ENCODE data around the gene CEP72.

Gene CEP72

DNA sequence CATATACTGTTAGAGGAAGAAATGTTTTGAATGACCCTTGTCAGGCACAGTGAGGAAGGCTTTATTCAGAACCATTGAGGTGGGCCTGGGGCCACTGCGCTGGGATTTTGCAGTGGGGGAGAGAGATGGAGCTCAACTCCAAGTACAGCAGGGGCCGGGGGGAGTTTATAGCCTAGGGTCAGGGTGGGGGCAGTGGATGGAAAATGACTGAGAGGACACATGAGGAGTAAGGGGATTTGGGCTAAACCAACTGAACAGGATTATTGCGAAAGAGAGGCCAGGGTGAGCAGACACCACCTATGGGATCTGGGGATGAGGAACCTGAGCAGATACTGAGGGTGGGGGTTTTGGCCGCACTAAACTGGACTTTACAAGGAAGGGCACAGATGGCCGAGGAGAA lies 6.3 kb downstream of the CEP72 start:
- DNase-seq = no peak
- Histone ChIP-seq H3K4me3 (ENCODE audit: control insufficient read depth in 1 of 7, extremely low read depth in 1 of 7, insufficient read depth in 4 of 7, low read depth in 2 of 7, low read length in 6 of 7) (no peak overlapping the region), H3K27me3 (replicated peaks in 2 of 5; ENCODE audit: control insufficient read depth in 4 of 5, insufficient read depth in 5 of 5, low read length in 4 of 5) (no peaks in the 10 kb centered on the region), H3K36me3 (ENCODE audit: control insufficient read depth in 4 of 4, insufficient read depth in 4 of 4, low read length in 3 of 4) (peaks cover 2 to 57% (median 28%) of the 10 kb centered on the region in 4 experiments), H3K4me1 (ENCODE audit: control extremely low read depth in 1 of 4, control insufficient read depth in 4 of 4, insufficient read depth in 4 of 4, low read length in 3 of 4) (peaks cover 0 to 2% (median 0%) of the 10 kb centered on the region in 4 experiments), H3K9me3 (ENCODE audit: control extremely low read depth in 1 of 5, control insufficient read depth in 4 of 5, insufficient read depth in 2 of 5, low read depth in 1 of 5, low read length in 4 of 5) (peaks cover 0 to 4% (median 1%) of the 10 kb centered on the region in 5 experiments), H3K27ac (ENCODE audit: insufficient read depth in 1 of 2, low read depth in 1 of 2, low read length in 2 of 2, poor library complexity in 1 of 2, severe bottlenecking in 2 of 2) (no peak overlapping the region)
- CTCF ChIA-PET = no interaction called here
- WGBS (ENCODE audit: insufficient coverage) = 98% methylated on average over 4 of the region's 5 CpGs
- POLR2A ChIA-PET = no interaction called here

DNA sequence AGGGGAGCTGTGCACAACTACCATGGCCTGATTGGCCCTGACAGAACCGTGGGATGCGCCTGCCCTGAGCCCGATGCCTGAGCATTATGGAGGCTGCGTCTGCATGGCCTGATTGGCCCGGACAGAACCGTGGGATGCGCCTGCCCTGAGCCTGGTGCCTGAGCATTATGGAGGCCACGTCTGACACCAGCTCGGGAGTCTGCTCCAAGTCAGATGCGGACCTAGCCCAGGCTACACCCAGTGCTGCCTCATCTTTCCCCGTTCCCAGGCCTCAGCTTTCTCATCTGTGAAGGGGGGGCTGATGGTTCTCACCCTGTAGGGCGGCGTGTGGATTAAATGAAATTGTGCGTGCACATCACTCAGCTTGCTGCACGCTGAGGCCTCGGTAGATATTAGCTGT lies 7.3 kb downstream of the CEP72 start:
- WGBS (ENCODE audit: insufficient coverage) = over 99% methylated on average over 16 of the region's 16 CpGs
- peaks cover 2 to 66% (median 31%) of the 10 kb centered on the region in 4 experiments for H3K36me3 ChIP-seq (ENCODE audit: control insufficient read depth in 4 of 4, insufficient read depth in 4 of 4, low read length in 3 of 4)
- no peak for DNase-seq
- ChIA-PET POLR2A (no interaction called here), CTCF (interaction anchor here (0.7 kb wide), 1 partner anchor 183 kb away, joined by 3 read pairs; no protein-coding TSS in a partner anchor)
- H3K4me1 ChIP-seq (ENCODE audit: control extremely low read depth in 1 of 4, control insufficient read depth in 4 of 4, insufficient read depth in 4 of 4, low read length in 3 of 4) = no peaks in the 10 kb centered on the region
- no peaks in the 10 kb centered on the region for H3K27me3 ChIP-seq (replicated peaks in 2 of 5; ENCODE audit: control insufficient read depth in 4 of 5, insufficient read depth in 5 of 5, low read length in 4 of 5)
- H3K27ac ChIP-seq (ENCODE audit: insufficient read depth in 1 of 2, low read depth in 1 of 2, low read length in 2 of 2, poor library complexity in 1 of 2, severe bottlenecking in 2 of 2) = no peak overlapping the region
- peaks cover 0 to 4% (median 0%) of the 10 kb centered on the region in 5 experiments for H3K9me3 ChIP-seq (ENCODE audit: control extremely low read depth in 1 of 5, control insufficient read depth in 4 of 5, insufficient read depth in 2 of 5, low read depth in 1 of 5, low read length in 4 of 5)
- H3K4me3 ChIP-seq (ENCODE audit: control insufficient read depth in 1 of 7, extremely low read depth in 1 of 7, insufficient read depth in 4 of 7, low read depth in 2 of 7, low read length in 6 of 7) = no peak overlapping the region

DNA sequence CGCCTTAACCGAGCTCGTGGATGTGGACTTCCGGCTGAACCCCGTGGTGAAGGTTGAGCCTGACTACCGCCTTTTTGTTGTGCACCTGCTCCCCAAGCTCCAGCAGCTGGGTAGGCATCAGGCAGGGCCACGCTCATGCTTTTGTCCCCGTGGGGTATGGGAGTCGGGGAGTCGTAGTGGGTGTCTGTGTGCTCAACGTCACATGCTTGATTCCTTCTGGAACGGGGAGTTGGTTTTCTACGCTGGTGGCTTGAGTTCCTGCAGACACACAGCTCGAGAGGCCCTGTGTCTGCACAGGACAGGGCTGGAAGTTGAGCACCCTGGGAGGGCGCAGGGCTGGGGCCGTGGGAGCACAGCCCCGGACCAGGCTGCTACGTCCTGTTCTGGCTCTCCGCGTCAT lies 8.0 kb downstream of the CEP72 start:
- H3K4me3 ChIP-seq (ENCODE audit: control insufficient read depth in 1 of 7, extremely low read depth in 1 of 7, insufficient read depth in 4 of 7, low read depth in 2 of 7, low read length in 6 of 7) = no peak overlapping the region
- no peaks in the 10 kb centered on the region for H3K4me1 ChIP-seq (ENCODE audit: control extremely low read depth in 1 of 4, control insufficient read depth in 4 of 4, insufficient read depth in 4 of 4, low read length in 3 of 4)
- ChIA-PET POLR2A (no interaction called here), CTCF (interaction anchor here (0.9 to 1.1 kb wide), 3 partner anchors 46 to 51 kb away, joined by 3 read pairs; no protein-coding TSS in a partner anchor)
- peaks cover 0 to 2% (median 0%) of the 10 kb centered on the region in 5 experiments for H3K9me3 ChIP-seq (ENCODE audit: control extremely low read depth in 1 of 5, control insufficient read depth in 4 of 5, insufficient read depth in 2 of 5, low read depth in 1 of 5, low read length in 4 of 5)
- no peaks in the 10 kb centered on the region for H3K27me3 ChIP-seq (replicated peaks in 2 of 5; ENCODE audit: control insufficient read depth in 4 of 5, insufficient read depth in 5 of 5, low read length in 4 of 5)
- peaks cover 2 to 73% (median 36%) of the 10 kb centered on the region in 4 experiments for H3K36me3 ChIP-seq (ENCODE audit: control insufficient read depth in 4 of 4, insufficient read depth in 4 of 4, low read length in 3 of 4)
- WGBS (ENCODE audit: insufficient coverage) = 97% methylated on average over 20 of the region's 20 CpGs
- H3K27ac ChIP-seq (ENCODE audit: insufficient read depth in 1 of 2, low read depth in 1 of 2, low read length in 2 of 2, poor library complexity in 1 of 2, severe bottlenecking in 2 of 2) = no peak overlapping the region
- no peak for DNase-seq

DNA sequence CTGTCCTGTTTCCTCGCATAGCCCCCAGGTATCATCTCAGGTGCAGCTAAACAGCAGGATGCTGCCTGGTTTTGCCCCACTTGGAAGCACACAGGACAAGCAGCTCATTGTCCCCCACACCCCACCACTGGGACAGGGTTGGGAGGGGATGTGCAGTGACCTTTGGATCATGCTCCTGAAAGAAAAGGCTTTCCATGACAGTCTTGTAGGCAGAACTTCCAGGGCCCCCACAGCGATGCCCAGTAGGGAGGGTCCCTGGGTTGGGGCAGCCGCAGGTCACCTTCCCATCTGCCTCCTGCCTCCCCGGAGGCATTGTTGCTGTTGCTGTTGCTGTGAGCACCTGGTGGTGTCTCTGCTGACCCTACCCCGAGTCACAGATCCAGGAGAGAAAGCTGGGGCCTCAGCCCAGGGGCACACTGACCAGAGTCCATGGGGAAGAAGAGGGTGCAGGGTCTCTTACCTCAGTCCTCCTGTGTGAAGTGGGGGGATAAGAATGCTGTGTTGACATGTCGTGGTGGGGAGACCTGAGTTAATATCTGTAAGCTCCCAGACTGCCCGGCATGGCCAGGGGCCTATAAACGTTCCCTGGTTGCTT lies 8.5 kb downstream of the CEP72 start:
- H3K4me1 ChIP-seq (ENCODE audit: control extremely low read depth in 1 of 4, control insufficient read depth in 4 of 4, insufficient read depth in 4 of 4, low read length in 3 of 4) = no peaks in the 10 kb centered on the region
- no peak overlapping the region for H3K4me3 ChIP-seq (ENCODE audit: control insufficient read depth in 1 of 7, extremely low read depth in 1 of 7, insufficient read depth in 4 of 7, low read depth in 2 of 7, low read length in 6 of 7)
- ChIA-PET CTCF (interaction anchor here (0.9 to 1.1 kb wide), 3 partner anchors 45 to 51 kb away, joined by 3 read pairs; no protein-coding TSS in a partner anchor), POLR2A (no interaction called here)
- no peaks in the 10 kb centered on the region for H3K27me3 ChIP-seq (replicated peaks in 2 of 5; ENCODE audit: control insufficient read depth in 4 of 5, insufficient read depth in 5 of 5, low read length in 4 of 5)
- WGBS (ENCODE audit: insufficient coverage) = 86% methylated on average over 3 of the region's 8 CpGs
- no peaks in the 10 kb centered on the region for H3K9me3 ChIP-seq (ENCODE audit: control extremely low read depth in 1 of 5, control insufficient read depth in 4 of 5, insufficient read depth in 2 of 5, low read depth in 1 of 5, low read length in 4 of 5)
- H3K36me3 ChIP-seq (ENCODE audit: control insufficient read depth in 4 of 4, insufficient read depth in 4 of 4, low read length in 3 of 4) = peaks cover 2 to 78% (median 38%) of the 10 kb centered on the region in 4 experiments
- H3K27ac ChIP-seq (ENCODE audit: insufficient read depth in 1 of 2, low read depth in 1 of 2, low read length in 2 of 2, poor library complexity in 1 of 2, severe bottlenecking in 2 of 2) = no peak overlapping the region
- DNase-seq = no peak

DNA sequence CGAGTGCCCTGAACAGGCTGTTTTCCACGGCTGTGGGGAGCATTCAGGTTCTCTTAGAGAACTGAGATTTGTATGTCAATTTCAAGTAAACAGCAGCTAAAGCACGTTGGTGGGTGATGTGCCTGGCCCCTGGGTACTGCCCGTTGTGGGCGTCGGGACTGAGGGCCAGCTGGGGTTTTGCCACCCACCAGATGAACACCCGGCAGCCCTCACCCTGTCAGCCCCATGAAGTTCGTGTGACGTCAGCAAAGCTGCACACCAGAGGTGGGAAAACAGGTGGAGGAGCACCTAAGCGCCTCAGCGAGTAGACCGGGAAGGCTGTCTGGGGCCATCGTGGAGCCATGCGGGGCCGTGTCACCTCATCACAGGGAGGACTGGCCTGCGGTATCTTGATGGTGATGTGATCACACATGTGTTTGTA lies 9.2 kb downstream of the CEP72 start:
- POLR2A ChIA-PET = no interaction called here

DNA sequence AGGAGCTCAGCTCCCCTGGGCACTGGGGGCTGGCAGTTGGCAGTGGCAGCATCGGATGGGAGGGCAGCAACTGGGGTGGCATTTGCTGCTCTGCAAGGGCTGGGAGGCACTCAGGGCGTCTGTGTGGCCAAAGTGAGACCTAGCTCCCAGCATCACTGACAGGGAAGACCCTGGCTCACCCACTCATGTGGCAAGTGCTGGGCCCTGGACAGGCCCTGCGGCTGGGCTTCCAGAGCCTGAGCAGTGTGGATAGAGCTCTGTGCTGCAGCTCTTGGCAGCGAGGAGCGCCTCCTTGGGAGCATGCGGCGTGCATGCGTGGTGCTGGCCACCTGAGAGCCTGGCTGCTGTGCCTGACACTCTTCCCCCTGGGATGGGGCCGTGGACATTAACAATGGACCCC lies 10.2 kb downstream of the CEP72 start:
- H3K27me3 ChIP-seq (replicated peaks in 2 of 5; ENCODE audit: control insufficient read depth in 4 of 5, insufficient read depth in 5 of 5, low read length in 4 of 5) = no peaks in the 10 kb centered on the region
- no peaks in the 10 kb centered on the region for H3K9me3 ChIP-seq (ENCODE audit: control extremely low read depth in 1 of 5, control insufficient read depth in 4 of 5, insufficient read depth in 2 of 5, low read depth in 1 of 5, low read length in 4 of 5)
- POLR2A ChIA-PET = no interaction called here
- WGBS (ENCODE audit: insufficient coverage) = 97% methylated on average over 6 of the region's 9 CpGs
- H3K4me1 ChIP-seq (ENCODE audit: control extremely low read depth in 1 of 4, control insufficient read depth in 4 of 4, insufficient read depth in 4 of 4, low read length in 3 of 4) = no peaks in the 10 kb centered on the region
- DNase-seq = no peak
- CTCF ChIA-PET = interaction anchor here (0.6 kb wide), 2 partner anchors 20 to 176 kb away, joined by 3 read pairs; no protein-coding TSS in a partner anchor
- H3K4me3 ChIP-seq (ENCODE audit: control insufficient read depth in 1 of 7, extremely low read depth in 1 of 7, insufficient read depth in 4 of 7, low read depth in 2 of 7, low read length in 6 of 7) = no peak overlapping the region
- no peak overlapping the region for H3K27ac ChIP-seq (ENCODE audit: insufficient read depth in 1 of 2, low read depth in 1 of 2, low read length in 2 of 2, poor library complexity in 1 of 2, severe bottlenecking in 2 of 2)
- peaks cover 5 to 74% (median 39%) of the 10 kb centered on the region in 4 experiments for H3K36me3 ChIP-seq (ENCODE audit: control insufficient read depth in 4 of 4, insufficient read depth in 4 of 4, low read length in 3 of 4)

More for the DNA sequence above, 9.2 kb downstream of the CEP72 start:
- H3K4me1 ChIP-seq (ENCODE audit: control extremely low read depth in 1 of 4, control insufficient read depth in 4 of 4, insufficient read depth in 4 of 4, low read length in 3 of 4) = no peaks in the 10 kb centered on the region
- H3K36me3 ChIP-seq (ENCODE audit: control insufficient read depth in 4 of 4, insufficient read depth in 4 of 4, low read length in 3 of 4) = peaks cover 5 to 83% (median 40%) of the 10 kb centered on the region in 4 experiments
- H3K4me3 ChIP-seq (ENCODE audit: control insufficient read depth in 1 of 7, extremely low read depth in 1 of 7, insufficient read depth in 4 of 7, low read depth in 2 of 7, low read length in 6 of 7) = no peak overlapping the region
- 99% methylated on average over 14 of the region's 16 CpGs for WGBS (ENCODE audit: insufficient coverage)
- CTCF ChIA-PET = no interaction called here
- H3K27me3 ChIP-seq (replicated peaks in 2 of 5; ENCODE audit: control insufficient read depth in 4 of 5, insufficient read depth in 5 of 5, low read length in 4 of 5) = no peaks in the 10 kb centered on the region
- no peak for DNase-seq
- no peak overlapping the region for H3K27ac ChIP-seq (ENCODE audit: insufficient read depth in 1 of 2, low read depth in 1 of 2, low read length in 2 of 2, poor library complexity in 1 of 2, severe bottlenecking in 2 of 2)
- H3K9me3 ChIP-seq (ENCODE audit: control extremely low read depth in 1 of 5, control insufficient read depth in 4 of 5, insufficient read depth in 2 of 5, low read depth in 1 of 5, low read length in 4 of 5) = no peaks in the 10 kb centered on the region

DNA sequence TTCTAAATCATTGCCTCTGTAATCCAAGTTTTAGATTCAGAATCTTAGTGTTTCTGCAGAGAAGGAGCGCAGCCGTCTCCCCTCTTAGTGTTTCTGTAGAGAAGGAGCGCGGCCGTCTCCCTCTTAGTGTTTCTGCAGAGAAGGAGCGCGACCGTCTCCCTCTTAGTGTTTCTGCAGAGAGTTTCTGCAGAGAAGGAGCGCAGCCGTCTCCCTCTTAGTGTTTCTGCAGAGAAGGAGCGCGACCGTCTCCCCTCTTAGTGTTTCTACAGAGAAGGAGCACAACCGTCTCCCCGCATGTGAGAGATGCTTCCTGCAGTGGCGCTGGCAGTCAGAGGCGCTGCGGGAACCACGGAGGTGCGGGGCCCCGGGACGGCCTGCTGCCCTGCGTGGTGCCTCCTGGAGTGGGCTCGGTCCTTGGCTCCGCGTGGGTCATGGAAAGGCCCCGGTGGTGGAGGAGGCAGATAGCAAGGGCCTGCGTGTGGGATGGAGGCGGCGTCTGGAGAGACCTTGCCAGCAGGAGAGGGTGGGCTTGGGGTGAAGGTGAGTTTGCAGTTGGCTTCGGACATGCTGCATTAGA lies 10.9 kb downstream of the CEP72 start:
- POLR2A ChIA-PET = no interaction called here
- no peak for DNase-seq
- no peaks in the 10 kb centered on the region for H3K4me1 ChIP-seq (ENCODE audit: control extremely low read depth in 1 of 4, control insufficient read depth in 4 of 4, insufficient read depth in 4 of 4, low read length in 3 of 4)
- no peak overlapping the region for H3K4me3 ChIP-seq (ENCODE audit: control insufficient read depth in 1 of 7, extremely low read depth in 1 of 7, insufficient read depth in 4 of 7, low read depth in 2 of 7, low read length in 6 of 7)
- CTCF ChIA-PET = interaction anchor here (0.6 kb wide), 1 partner anchor 20 kb away, joined by 3 read pairs; no protein-coding TSS in a partner anchor
- 98% methylated on average over 30 of the region's 31 CpGs for WGBS (ENCODE audit: insufficient coverage)
- H3K27me3 ChIP-seq (replicated peaks in 2 of 5; ENCODE audit: control insufficient read depth in 4 of 5, insufficient read depth in 5 of 5, low read length in 4 of 5) = no peaks in the 10 kb centered on the region
- no peaks in the 10 kb centered on the region for H3K9me3 ChIP-seq (ENCODE audit: control extremely low read depth in 1 of 5, control insufficient read depth in 4 of 5, insufficient read depth in 2 of 5, low read depth in 1 of 5, low read length in 4 of 5)
- H3K27ac ChIP-seq (ENCODE audit: insufficient read depth in 1 of 2, low read depth in 1 of 2, low read length in 2 of 2, poor library complexity in 1 of 2, severe bottlenecking in 2 of 2) = no peak overlapping the region
- peaks cover 8 to 72% (median 42%) of the 10 kb centered on the region in 4 experiments for H3K36me3 ChIP-seq (ENCODE audit: control insufficient read depth in 4 of 4, insufficient read depth in 4 of 4, low read length in 3 of 4)

Data from common myeloid progenitor, CD34-positive (primary cell).